GM21423 (cell line): ENCODE data around the gene PIGU.
"Not testable (repeated sequence)": the region's sequence is repeated elsewhere in the genome, so short reads cannot be mapped to it uniquely, and the experiment has no call there.

Experiments used
- ATAC-seq: cut with Tn5 transposase; IDR thresholded peaks from one replicate; pipeline ENCODE4 v1.9.1; 2021; ENCODE audit warnings: mild to moderate bottlenecking, moderate library complexity; ENCODE audit not compliant: unreplicated experiment

PIGU gene

GRCh38 chr20:34663213-34663943, 13.5 kb downstream of the PIGU start:
- ATAC-seq, result no peak

GRCh38 chr20:34661811-34662210, 15.1 kb downstream of the PIGU start:
- ATAC-seq, result not testable (repeated sequence)

- not testable (repeated sequence) for ATAC-seq
These were observed 18.2 kb downstream of the PIGU start for GRCh38 chr20:34658654-34659053.

- ATAC-seq, result no peak
These were observed 22.6 kb downstream of the PIGU start for GRCh38 chr20:34654207-34654744.

GRCh38 chr20:34651200-34651599, 25.7 kb downstream of the PIGU start:
- no peak for ATAC-seq

- no peak for ATAC-seq
These were observed 29.2 kb downstream of the PIGU start for GRCh38 chr20:34647737-34648136.

GRCh38 chr20:34644951-34645350, 31.9 kb downstream of the PIGU start:
- no peak for ATAC-seq

GRCh38 chr20:34644345-34644744, 32.5 kb downstream of the PIGU start:
- no peak for ATAC-seq

GRCh38 chr20:34643928-34644327, 33.0 kb downstream of the PIGU start:
- no peak for ATAC-seq

GRCh38 chr20:34642009-34642408, 34.9 kb downstream of the PIGU start:
- ATAC-seq, result no peak

GRCh38 chr20:34639755-34640222, 37.1 kb downstream of the PIGU start:
- no peak for ATAC-seq

- ATAC-seq, result no peak
These were observed 38.4 kb downstream of the PIGU start for GRCh38 chr20:34638532-34638931.

- no peak for ATAC-seq
These were observed 38.9 kb downstream of the PIGU start for GRCh38 chr20:34638039-34638292.

- no peak for ATAC-seq
These were observed 39.5 kb downstream of the PIGU start for GRCh38 chr20:34637245-34638038.

- ATAC-seq, result no peak
These were observed 40.2 kb downstream of the PIGU start for GRCh38 chr20:34636648-34637047.

- no peak for ATAC-seq
These were observed 42.5 kb downstream of the PIGU start for GRCh38 chr20:34634392-34634791.

GRCh38 chr20:34632870-34633452, 43.9 kb downstream of the PIGU start:
- no peak for ATAC-seq

GRCh38 chr20:34629904-34630303, 47.0 kb downstream of the PIGU start:
- no peak for ATAC-seq

- no peak for ATAC-seq
These were observed 47.5 kb downstream of the PIGU start for GRCh38 chr20:34629342-34629741.

GRCh38 chr20:34628026-34628425, 48.9 kb downstream of the PIGU start:
- ATAC-seq, result no peak

- no peak for ATAC-seq
These were observed 49.4 kb downstream of the PIGU start for GRCh38 chr20:34627458-34627857.

GRCh38 chr20:34626992-34627391, 49.9 kb downstream of the PIGU start:
- ATAC-seq, result no peak
